Body of pancreas (tissue), 4 donors: Measurements from ENCODE around the gene COL27A1.

Experiments used
- CTCF ChIP-seq, 7 experiments: fragments of 450-650 bp in 4 of 7; fragments of 200-600 bp in 3 of 7; sonication (generic) in 3 of 7; IDR thresholded peaks; one replicate each; pipeline ENCODE4 v1.5.1; 2016 to 2019; ENCODE audit warnings: antibody characterized with exemption in 7 of 7
- POLR2A ChIP-seq, 3 donors: fragments of 450-650 bp; IDR thresholded peaks; one replicate each; pipeline ENCODE4 v1.6.1; 2016; ENCODE audit warnings: antibody characterized with exemption in 3 of 3, mild to moderate bottlenecking in 2 of 3

GRCh38 chr9:114156657-114157421 lies 1.5 kb downstream of the COL27A1 start:
- no peak for TF ChIP-seq CTCF (IDR thresholded peaks at IDR 0.05)
- peak in 1 of 3 donors; percentile 16 for TF ChIP-seq POLR2A (IDR thresholded peaks at IDR 0.05)
